GM18520 (cell line): ENCODE results near the gene HBQ1.
A peak's percentile ranks its signal among the peaks of the same experiment; 100 is the strongest.
"Not testable (repeated sequence)": the region's sequence is repeated elsewhere in the genome, so short reads cannot be mapped to it uniquely, and the experiment has no call there.

Source experiments
- ATAC-seq: cut with Tn5 transposase; IDR thresholded peaks from one replicate; pipeline ENCODE4 v1.9.1; 2021; ENCODE audit not compliant: unreplicated experiment

The HBQ1 gene

DNA sequence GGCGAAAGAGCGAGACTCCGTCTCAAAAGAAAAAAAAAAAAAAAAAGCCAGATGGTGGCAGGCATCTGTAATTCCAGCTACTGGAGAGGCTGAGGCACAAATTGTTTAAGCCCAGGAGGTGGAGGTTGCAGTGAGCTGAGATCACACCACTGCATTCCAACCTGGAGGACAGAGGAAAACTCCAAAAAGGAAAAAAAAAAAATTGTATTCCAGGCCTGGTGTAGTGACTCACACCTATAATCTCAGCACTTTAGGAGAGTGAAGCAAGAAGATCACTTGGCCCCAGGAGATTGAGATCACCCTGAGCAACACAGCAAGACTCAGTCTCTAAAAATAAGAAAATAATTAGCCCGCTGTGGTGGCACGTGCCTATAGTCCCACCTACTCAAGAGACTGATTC lies 20.1 kb downstream of the HBQ1 start:
- ATAC-seq, result no peak

DNA sequence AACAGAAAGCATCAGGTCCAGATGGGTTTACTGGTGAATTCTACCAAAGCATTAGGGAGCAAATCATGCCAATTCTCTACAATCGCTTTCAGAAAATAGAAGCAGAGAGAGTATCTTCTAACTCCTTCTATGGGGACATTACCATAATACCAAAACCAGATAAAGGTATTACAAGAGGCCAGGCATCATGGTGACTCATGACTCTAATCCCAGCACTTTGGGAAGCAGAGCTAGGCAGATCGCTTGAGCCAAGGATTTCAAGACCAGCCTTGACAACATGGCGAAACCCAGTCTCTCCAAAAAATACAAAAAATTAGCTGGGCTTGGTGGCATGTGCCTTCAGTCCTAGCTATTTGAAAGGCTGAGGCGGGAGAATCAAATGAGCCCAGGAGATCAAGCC lies 23.0 kb downstream of the HBQ1 start:
- ATAC-seq, result no peak

DNA sequence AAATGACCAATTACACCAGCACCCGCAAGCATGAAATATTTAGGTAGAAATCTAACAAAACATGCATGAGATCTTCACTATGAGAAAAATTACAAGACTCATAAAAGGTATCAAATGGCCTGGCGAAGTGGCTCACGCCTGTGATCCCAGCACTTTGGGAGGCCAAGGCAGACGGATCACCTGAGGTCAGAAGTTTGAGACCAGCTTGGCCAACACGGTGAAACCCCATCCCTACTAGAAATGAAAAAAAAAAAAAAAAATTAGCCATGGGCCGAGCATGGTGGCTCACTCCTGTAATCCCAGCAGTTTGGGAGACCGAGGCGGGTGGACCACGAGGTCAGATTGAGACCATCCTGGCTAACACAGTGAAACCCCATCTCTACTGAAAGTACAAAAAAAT lies 23.8 kb downstream of the HBQ1 start:
- not testable (repeated sequence) for ATAC-seq

DNA sequence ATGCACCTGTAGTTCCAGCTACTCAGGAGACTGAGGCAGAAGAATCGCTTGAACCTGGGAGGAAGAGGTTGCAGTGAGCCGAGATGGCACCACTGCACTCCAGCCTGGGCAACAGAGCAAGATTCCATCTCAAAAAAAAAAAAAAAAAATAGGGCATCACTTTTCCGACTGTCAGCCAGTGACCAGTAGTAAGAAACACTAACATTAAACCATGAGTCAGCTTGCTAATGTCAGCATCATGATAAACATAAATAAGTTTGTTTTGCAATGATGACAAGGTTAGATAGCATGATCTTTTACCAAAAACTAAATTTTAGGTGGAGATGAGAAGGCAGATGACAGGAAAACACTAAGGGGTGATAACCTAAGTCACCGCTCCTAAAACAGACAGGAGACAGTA lies 29.1 kb downstream of the HBQ1 start:
- not testable (repeated sequence) for ATAC-seq

DNA sequence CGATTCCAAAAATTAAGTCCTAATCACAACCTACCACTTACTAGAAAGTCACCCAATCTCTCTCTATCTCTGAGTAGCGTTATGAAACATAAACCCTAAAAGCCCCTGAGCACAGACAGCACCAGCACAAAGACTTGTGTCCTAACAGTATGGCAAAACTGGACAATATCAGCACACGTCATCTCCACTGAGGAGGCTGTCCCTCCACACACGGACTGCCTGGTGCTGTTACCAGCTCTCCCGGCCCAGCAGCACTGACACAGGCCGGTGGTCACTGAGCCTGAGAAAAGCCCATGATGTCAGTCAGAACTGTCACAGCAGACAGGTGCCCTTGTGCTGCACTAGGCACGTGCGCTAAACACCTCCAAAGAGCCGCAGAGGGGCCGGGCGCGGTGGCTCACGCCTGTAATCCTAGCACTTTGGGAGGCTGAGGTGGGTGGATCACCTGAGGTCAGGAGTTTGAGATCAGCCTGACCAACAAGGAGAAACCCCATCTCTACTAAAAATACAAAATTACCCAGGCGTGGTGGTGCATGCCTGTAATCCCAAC lies 31.4 kb downstream of the HBQ1 start:
- not testable (repeated sequence) for ATAC-seq

DNA sequence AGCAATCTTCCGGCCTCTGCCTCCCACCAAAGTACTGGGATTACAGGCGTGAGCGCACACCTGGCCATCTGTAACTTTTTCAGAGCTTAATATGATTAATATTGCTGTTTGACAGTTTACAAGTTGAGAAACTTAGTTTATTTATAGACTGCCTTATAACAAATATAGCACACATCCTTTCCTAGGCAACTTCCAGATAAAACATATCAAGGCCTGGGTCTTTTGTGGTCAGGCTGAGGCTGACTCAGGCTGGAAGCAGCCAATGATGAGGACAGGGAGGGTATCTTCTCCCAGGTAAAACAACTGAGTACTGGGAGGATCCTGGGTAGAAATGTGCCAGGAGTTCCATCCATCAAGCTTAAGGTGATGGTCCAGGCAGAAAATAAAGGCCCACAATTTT lies 32.7 kb downstream of the HBQ1 start:
- no peak for ATAC-seq

DNA sequence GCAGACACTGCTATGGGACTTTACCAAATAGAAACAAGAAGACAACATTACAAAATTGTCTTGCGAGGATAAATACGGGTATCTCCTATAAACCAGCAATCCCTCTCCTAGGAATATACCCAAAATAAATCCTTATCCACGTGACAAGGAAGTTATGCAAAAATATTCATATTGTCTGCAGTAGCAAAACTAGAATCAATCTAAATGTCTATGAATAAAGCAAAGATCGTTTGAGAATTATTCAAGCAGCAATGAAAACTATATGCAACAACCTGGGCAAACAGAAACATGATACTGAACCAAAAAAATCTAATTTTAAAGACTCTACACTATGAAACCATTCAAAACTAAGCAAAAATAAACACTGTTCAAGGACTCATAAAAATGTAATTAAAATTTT lies 39.8 kb downstream of the HBQ1 start:
- ATAC-seq, result no peak

DNA sequence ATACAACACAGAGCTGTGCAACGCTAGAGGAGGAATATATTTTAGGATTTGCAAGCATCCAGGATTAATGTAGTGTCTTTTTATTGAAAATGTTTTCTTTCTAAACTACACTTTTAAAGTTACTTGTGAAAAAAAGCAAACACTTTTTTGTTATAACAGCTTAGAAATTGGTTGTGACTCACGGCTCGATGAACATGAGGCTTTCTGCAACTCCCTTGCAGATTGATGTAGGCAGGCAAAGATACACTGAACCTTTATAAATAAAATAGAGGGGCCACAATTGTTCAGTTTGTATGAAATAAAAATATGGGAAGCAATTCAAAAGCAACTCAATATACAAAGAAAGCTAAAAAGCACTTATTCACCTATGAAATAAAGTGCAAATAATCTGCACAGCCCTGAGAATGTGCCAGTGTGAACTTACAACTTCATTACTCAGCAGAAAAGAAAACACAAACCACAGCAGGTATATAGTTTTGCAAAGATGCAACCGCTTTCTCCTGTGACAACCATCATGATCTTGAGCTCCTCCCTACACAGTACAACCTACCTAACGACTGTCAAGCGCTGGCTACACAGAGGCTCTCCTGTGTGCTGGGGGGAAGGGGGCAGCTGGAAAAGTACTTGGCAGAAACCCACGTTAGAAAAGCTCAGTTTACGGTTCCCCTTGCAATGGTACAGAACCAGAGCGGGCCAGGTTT lies 48.0 kb downstream of the HBQ1 start:
- no peak for ATAC-seq

DNA sequence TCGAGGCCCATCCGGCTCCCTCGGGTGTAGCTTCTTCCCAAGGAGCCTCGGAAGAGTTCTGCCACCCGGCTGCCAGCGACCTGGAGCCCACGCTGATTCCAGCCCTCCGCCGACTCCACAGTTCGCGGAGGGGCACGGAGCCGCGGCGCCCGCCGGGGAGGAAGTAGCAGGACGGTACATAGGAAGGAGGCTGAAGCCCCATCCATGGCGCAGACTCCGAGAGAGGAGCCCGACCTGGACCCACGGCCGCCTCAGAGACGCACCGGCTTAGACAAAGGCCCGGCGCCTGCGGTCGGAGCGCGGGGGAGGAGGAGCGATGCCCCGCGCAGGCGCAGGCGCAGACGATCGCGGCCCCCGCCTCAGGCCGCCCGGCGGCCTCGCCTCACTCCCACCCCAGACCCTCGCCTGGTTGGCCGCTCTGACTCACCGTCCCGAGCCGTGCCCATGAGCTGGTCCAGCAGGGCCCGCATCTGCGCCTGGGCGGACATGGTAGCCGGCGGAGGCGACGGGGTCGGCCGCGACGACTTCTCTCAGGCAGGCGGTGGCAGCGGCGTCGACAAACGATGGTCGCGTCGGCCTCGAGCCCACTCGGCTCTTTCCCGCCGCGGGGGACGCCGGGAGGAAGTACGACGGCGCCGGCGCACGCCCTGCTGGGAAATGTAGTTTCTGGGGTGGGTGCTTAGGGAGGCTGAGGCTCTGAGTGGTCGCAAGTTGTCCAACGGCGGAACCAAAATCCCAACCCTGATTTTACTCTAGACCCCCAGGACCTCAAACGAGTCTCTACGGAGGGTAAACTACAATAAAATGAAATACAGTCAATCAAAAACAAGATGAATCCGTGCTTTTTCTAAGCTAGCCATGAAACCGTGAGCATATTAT lies 48.8 kb downstream of the HBQ1 start, which contains the start of gene LUC7L:
Gene LUC7L (minus strand): TSS at position 598 of the 879 bp plus-strand sequence. CDS start 110 bp downstream, at position 488.
- ATAC-seq, result peak; percentile 74

DNA sequence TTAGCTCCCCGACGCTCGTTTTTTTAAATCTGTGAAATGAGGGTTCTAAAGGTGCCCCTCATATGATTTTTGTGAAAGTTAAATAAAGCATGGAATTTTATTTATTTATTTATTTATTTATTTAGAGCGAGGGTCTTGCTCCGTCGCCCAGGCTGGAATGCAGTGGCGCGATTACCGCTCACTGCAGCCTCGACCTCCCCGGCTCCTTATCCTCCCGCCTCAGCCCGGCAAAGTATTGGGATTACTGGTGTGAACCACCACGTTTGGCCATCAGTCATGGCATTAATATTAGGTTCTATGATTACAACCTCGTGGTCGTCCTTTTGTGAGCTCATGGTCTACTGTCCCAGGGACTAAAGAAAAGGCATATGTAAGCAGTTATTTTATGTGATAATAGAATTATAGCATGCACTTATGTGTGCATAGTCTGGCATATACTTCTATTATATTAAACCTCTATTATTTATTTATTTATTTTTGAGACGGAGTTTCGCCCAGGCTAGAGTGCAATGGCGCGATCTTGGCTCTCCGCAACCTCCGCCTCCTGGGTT lies 49.5 kb downstream of the HBQ1 start:
- ATAC-seq, result no peak

DNA sequence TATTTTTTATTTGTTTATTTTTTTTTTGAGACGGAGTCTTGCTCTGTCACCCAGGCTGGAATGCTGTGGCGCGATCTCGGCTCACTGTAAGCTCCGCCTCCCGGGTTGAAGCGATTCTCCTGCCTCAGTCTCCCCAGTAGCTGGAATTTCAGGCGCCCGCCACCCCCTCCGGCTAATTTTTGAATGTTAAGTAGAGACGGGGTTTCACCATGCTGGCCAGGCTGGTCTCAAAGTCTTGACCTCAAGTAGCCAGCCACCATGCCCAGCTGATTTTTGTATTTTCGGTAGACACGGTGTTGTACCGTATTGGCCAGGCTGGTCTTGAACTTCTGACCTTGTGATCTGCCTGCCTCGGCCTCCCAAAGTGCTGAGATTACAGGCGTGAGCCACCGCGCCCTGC lies 50.1 kb downstream of the HBQ1 start:
- not testable (repeated sequence) for ATAC-seq
